ENCODE results near the gene CNTNAP2.

The CNTNAP2 gene

GRCh38 chr7:147171013-147171391 lies 1054.4 kb downstream of the CNTNAP2 start:
- no peak for DNase-seq

DNA sequence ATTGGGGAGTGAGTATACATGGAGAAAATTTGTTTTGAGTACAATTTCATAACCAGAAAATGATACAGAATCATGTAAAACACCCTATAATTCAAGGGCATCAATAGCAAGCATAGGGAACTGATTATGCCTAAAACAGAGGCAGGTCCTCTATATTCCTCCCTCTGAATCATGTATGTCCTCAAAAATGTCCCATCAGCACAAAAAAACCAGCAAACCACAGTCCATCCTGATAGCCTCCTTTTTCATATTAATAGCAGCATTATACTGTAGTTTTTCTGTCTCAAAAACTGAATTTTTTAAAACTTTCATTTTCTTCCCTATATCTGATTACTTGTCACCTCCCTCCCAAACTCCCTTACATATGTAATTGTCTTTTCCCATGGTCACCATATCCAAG lies 1057.3 kb downstream of the CNTNAP2 start:
- no peak for DNase-seq

- no peak for DNase-seq
Observed at GRCh38 chr7:147182874-147183273, 1066.3 kb downstream of the CNTNAP2 start.

- DNase-seq: no peak
Observed at GRCh38 chr7:147183276-147183675, 1066.7 kb downstream of the CNTNAP2 start.

DNA sequence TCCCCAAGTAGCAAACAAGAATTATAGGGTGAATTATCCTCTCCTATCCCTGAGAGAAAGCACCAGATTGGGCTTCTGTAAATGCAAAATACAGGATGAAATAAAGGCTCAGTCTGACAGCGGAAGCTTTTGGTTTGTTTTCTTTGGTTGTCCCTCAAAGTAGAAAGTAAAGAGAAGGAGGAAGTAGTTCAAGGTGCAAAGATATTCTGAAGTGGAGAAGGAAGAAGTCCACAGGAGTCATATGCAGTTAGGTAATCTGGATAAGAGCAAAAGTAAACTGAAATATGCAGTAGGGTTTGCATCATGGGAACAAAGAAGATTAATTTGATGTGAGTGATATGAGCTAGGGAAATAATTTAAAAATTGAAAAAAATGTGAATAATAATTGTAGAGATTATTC lies 1071.9 kb downstream of the CNTNAP2 start:
- no peak for DNase-seq

- DNase-seq: no peak
Observed at GRCh38 chr7:147193476-147193875, 1076.9 kb downstream of the CNTNAP2 start.

- DNase-seq: no peak
Observed at GRCh38 chr7:147196481-147196880, 1079.9 kb downstream of the CNTNAP2 start.

DNA sequence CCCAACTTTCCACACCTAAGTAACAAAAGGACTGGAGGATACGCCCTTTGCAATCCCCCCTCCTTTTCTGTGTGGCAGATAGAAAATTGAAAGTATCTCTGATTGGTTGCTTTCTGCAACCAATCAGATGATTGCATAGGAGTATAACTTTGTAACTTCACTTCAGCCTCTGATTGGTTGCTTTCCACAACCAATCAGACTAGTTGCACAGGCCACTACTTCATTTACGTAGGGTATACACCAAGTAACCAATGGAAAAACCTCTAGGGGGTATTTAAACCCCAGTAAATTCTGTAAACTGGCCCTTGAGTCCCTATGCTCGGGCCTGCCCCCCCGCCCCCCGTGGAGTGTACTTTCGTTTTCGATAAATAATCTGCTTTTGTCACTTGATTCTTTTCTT lies 1080.4 kb downstream of the CNTNAP2 start:
- DNase-seq: no peak

DNA sequence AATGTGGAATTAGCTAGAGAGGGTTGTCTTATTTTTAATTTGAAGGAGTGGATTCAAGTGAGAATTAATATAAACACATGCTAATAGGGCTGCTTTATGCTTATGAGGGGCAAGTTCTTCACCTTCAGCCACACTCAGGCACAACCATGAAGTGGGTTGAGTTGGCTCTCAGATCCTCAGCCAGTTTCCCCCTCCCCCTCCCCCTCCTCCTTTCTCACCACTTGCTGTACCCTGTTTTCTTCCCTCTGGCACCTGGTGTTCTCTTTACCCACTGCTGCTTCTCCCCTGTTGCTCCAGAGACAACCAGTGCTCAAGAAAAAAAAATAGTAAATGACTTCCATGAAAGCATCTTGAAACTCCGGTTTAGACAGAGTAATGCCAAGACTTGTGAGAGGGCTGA lies 1083.3 kb downstream of the CNTNAP2 start:
- no peak for DNase-seq

GRCh38 chr7:147207988-147208387 lies 1091.4 kb downstream of the CNTNAP2 start:
- no peak for DNase-seq

DNA sequence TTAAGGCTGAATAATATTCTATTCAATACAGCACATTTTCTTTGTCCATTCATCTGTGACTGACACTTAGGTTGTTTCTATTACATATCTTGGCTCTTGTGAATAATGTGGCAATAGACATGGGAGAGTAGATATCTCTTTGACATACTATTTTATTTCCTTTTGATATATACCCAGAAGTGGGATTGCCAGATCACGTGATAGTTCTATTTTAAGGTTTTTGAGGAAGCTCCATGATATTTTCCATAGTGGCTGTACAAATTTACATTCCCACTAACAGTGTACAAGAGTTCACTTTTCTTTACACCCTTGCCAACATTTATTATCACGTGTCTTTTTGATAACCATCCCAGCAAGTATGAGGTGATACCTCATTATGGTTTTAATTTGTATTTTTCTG lies 1114.7 kb downstream of the CNTNAP2 start:
- no peak for DNase-seq

- DNase-seq: no peak
Observed at GRCh38 chr7:147235645-147236382, 1119.2 kb downstream of the CNTNAP2 start.

DNA sequence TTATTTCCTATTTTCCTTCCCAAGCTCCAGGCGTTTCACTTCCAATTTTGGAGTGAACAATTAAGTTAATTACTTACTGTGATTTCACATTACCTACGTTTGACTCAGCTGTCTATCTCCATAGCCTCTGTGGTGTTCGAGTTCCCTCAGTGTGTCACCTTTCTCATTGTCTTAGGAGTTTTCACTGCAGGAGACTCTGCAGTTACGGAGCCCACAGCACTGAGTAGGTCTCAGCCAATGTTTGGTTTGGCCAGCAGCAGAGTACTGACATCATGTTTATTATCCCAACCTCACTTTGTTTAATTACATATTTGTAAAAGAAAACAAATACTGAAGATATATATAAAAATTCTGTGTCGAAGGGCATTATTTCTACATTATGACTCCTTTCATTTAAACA lies 1123.9 kb downstream of the CNTNAP2 start:
- DNase-seq: no peak

DNA sequence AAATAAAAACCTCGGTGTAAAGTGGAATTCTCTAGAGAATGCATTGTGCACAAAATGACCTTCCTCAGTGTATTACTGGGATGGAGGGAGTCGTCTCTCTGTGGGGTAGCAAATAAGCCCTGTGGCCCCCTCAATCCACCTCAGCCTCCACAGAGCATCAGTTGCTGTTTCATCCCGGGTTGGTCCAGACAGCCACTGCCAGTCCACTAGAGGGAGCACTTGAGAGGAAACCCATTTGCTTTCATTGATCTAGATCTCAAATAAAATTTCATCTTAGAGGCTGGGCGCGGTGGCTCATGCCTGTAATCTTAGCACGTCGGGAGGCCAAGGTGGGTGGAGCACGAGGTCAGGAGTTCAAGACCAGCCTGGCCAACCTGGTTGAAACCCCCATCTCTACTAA lies 1128.7 kb downstream of the CNTNAP2 start:
- DNase-seq: no peak

DNA sequence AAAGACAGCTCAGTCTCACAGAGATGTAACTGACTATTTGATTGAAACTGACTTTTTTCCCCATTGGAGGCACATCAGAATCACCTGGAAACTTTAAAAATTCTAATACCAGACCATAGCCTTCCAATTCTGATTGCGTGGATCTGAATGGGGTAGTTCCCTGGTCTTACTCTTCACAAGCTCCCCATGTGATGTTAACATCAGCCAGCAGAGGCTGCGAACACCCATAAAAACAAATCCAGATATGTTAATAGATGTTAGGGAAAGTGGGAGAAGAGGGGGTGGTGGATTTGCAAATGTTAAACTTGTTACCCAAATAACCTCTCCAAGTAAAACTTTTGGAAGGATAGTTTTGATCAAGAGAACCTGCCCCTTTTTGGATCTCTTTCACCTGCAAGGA lies 1133.4 kb downstream of the CNTNAP2 start:
- DNase-seq: no peak

DNA sequence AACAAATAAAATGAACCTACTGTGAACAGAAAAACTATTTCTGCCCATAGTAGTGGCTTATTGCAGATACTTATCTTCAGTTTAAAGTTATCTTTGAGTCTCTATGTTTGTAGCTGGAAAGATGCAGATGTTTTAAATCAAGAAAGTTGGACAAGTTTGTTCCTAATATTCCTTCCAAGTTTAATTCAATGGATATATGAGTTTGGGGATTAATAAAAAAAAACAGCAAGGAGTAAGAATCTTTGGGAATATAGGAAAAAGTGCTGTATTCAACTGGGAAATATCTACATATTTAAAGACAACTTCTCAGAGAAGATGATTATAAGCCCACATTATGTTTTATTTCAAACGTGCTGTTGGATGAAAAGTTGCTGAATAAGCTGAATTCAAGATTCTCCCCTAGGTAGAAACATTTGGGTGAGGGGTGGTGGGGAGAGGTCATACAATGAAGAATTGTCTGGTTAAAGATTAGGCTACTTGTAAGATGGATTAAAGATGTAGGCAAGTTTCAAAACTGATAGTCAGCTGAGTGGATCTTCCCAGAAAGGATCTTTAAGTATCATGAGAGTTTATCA lies 1135.2 kb downstream of the CNTNAP2 start:
- DNase-seq: no peak

DNA sequence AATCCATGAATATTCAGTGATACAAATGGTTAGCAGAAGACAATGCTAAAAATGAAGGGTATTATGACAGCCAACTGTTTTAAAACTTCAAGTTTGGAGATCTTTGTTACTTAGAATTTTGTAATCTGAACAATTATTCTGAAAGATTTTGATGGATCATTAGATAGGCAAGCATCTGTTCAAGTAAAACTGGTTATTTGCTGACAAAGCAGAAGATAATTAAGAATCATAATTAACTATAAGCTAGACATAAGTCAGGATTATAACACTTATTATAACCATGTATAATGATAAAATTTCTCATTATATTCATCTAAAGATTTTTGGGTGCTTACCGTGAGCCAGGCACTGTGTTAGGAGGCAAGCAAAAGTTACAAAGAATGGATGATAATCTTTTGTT lies 1145.1 kb downstream of the CNTNAP2 start:
- no peak for DNase-seq

DNA sequence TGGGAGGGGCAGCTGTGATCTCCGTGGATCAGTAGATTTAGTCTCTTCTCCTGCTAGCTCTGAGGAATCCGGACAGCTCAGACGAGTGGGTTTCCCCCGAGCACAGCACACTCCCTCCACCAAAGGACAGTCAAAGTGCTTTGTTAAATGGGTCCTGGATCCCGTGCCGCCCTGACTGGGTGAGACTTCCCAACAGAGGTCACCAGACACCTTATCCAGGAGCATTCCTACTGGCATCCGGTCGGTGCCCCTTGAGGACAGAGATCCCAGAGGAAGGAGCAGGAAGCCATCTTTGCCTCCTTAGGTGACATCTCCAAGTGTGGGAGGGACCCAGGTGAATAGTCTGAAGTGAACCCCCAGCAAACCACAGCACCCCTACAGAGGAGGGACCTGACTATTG lies 1148.9 kb downstream of the CNTNAP2 start:
- no peak for DNase-seq

DNA sequence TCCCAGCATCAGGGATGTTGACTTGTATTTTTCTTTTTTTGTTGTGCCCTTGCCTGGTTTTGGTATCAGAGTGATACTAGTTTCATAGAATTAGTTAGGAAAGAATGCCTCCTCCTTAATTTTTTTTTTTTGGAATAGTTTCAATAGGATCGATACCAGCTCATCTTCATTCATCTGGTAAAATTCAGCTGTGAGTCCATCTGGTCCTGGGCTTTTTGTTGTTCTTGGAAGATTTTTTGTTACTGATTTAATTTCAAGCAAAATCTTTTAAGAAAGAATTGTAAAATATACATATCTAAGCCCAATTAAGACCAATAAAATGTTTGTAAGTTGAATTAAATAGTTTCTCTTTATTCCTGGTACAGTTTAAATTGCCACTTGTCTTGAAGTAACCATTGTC lies 1159.5 kb downstream of the CNTNAP2 start:
- no peak for DNase-seq

DNA sequence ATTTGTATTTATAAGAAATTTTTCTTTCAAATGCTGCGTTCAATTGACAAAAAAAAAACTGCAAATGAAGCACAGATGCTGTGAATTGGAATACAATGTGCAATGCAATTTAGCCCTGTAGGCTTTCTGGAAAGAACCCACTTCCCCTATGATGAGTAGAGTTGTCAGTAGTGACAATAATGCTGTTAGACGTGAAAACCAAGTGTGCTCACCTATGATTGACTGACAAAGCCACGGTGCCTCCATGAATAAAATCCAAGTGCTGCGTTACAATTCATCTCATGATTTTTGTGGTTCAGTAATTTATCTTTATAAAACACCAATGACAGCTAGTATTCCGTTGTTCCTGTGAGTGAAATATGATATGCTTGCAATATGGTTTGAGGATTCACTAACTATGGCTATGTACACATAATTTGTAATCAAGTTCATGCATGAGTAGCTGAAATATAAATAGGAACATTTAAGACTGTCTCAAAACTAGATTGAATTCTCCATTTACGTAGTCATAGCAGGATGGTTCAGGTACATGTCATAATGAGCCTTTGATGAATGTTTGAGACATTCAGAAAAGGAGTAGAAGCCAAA lies 1160.3 kb downstream of the CNTNAP2 start:
- no peak for DNase-seq

DNA sequence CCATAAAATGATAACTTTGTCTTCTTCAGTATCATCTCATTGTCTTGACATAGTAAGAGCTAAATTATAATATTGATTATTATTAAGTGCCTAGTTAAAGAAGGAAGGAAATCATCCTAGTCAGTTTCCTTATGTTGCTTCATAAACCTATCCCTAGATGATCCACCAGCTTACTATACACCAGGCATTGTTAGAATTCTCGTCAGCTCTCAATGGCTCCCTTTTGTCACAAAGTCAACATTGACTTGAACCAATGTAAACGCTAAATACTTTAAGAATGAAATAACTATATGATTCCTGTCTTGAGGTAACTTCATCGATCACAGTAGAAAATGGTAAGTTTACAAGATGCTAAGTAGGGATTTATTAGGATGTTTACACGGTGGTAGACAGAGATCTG lies 1162.9 kb downstream of the CNTNAP2 start:
- DNase-seq: no peak

DNA sequence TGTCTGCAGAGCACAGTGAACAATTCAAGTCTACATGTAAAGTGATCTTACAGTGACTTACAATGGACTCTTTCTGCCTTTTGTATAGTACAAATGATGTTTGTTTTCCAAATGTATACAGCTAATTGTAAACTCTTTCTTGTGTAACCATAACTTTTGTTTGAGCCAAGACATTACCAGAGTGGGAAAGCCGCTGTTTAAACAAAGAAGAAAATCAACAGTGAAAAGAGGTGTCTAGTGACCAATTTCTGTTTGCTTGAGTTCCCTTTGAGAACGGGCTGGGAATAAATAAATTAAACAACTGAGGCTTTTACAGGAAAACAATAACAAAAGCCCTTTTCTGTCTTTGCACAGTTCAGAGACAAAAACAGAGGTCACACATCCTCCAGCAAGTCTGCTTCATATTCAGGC lies 1163.4 kb downstream of the CNTNAP2 start:
- no peak for DNase-seq

DNA sequence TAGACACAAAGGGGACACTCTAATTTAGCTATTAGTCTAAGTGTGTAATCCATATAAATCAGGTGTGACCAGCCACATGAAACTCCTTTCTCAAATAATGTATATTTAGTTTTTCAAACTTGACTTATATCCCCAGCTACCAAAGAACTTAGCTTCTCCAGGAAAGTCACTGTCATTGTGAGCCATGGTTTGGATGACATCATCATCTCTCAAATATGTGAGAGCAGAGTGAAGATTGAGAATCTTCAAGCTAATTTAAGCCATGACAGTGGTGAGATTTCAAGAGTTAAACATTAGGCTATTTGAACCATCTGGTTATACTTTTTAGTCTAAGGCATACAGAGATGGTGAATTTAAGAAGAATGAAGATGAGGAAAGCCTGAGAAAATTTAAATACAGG lies 1165.6 kb downstream of the CNTNAP2 start:
- DNase-seq: no peak

- DNase-seq: no peak
Observed at GRCh38 chr7:147296201-147296600, 1179.6 kb downstream of the CNTNAP2 start.

- DNase-seq: no peak
Observed at GRCh38 chr7:147296986-147297385, 1180.4 kb downstream of the CNTNAP2 start.
